Activated T-cell treated with anti-CD3 and anti-CD28 coated beads, Interleukin-2, amount 50 U/mL, for 24 hours (primary cell): ENCODE results near the gene TOB1.
"Not testable (repeated sequence)": the region's sequence is repeated elsewhere in the genome, so short reads cannot be mapped to it uniquely, and the experiment has no call there.

Experiments used
- DNase-seq: peaks from one replicate; pipeline ENCODE4 v3.0.0-alpha.2; 2020
- H3K27ac Mint-ChIP-seq: 2 replicates; pipeline ENCODE4 v1.8.0; 2020; ENCODE audit warnings: mild to moderate bottlenecking, mixed read lengths
- H3K27me3 Mint-ChIP-seq: 2 replicates; pipeline ENCODE4 v1.8.0; 2020; ENCODE audit warnings: mixed read lengths
- H3K36me3 Mint-ChIP-seq: 2 replicates; pipeline ENCODE4 v1.8.0; 2020; ENCODE audit warnings: low read depth, mixed read lengths
- H3K4me1 Mint-ChIP-seq: 2 replicates; pipeline ENCODE4 v1.8.0; 2020; ENCODE audit warnings: low read depth, mixed read lengths
- H3K4me3 Mint-ChIP-seq: 2 replicates; pipeline ENCODE4 v1.8.0; 2020; ENCODE audit warnings: mild to moderate bottlenecking, moderate library complexity, mixed read lengths
- H3K9me3 Mint-ChIP-seq: 2 replicates; pipeline ENCODE4 v1.8.0; 2020; ENCODE audit warnings: mixed read lengths

TOB1 gene

DNA sequence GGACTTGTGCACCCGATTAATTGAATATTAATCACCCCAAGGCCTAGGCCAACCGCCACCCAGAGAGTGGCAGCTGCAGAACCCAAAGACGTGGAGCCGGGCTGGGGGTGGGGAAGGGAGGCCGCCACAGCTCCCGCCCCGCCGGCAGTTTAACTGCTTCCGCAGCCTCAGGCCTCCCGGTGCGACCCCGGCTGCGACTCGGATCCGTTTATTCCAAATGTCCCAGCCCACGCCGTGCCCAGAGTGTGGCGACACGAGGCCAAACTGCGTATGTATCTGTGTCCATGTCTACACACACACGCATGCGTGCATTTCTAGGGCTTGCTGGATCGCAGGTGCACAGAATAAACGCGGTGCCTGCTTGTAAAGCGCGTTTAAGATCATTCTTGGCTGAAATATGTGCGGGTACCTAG, 802 bp upstream of the TOB1 start:
- Mint-ChIP-seq H3K27ac (peak overlapping the region; percentile 98), H3K36me3 (peaks cover 31% of the 10 kb centered on the region), H3K27me3 (no peaks in the 10 kb centered on the region), H3K4me1 (peaks cover 53% of the 10 kb centered on the region), H3K4me3 (peak overlapping the region; percentile 85), H3K9me3 (no peaks in the 10 kb centered on the region)
- DNase-seq: peak; percentile 83

DNA sequence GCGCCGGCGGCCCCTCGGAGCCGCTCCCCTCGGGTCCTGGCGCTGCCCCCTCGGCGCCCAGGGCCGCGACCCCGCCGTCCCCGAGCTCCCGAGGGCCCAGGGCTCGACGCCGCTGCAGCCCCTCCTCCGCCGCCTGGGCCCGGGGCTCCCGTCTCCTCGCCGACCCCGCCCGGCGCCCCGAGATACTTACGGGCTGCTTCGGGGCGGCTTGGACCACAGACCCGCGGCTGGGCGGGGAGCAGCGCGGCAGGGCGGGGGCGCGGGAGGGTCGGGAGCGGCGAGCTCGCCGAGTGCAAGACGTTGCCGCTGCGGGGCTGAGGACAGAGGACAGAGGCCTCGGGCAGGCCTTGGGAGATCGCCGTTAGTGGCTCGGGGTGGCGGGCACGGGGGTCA, 290 bp downstream of the TOB1 start:
- Mint-ChIP-seq H3K4me1 (peaks cover 51% of the 10 kb centered on the region), H3K9me3 (no peaks in the 10 kb centered on the region), H3K4me3 (peak overlapping the region; percentile 85), H3K27me3 (no peaks in the 10 kb centered on the region), H3K36me3 (peaks cover 40% of the 10 kb centered on the region), H3K27ac (peak overlapping the region; percentile 98)
- DNase-seq: no peak

DNA sequence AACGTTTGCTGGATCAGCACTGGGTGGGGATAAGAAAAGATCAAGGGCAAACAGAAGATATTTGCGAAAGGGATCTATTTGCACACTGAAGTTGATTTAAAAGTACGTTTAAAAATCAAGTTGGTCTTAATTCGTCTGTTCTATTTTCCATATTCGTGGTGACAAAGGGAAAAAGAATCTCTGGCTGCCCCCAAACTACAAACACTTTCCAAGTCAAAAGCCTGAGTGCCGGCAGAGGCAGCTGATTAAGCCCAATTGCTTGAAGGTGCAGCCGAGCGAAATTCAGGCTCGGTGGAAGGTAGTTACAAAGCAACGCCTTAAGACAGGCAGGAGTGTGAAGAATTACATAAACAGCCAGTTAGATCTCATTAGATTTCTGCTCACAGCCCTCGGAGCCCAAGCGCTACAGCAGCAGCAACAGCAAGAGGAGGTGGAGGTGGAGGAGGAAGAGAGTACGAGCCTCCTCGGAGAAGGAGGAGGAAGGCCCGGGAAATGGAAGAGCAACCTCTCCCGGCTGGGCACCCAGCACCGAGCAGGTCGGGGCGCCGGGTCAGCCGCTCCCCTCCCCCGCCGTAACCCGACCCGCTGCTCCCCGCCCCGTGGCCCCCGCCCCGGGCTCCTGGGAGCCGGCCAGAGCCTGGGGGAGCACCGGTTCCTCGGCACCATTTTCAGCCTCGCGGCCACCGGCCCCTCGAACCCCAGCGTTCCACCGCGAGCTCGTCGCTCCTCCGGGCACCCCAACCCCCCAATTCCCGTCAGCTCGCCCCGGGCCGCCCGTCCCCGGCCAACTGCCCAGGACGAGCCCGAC, 890 bp downstream of the TOB1 start:
- peak; percentile 69 for DNase-seq
- H3K4me3 Mint-ChIP-seq: peak overlapping the region; percentile 94
- no peaks in the 10 kb centered on the region for H3K27me3 Mint-ChIP-seq
- H3K9me3 Mint-ChIP-seq: no peaks in the 10 kb centered on the region
- peaks cover 41% of the 10 kb centered on the region for H3K36me3 Mint-ChIP-seq
- peak overlapping the region; percentile 98 for H3K27ac Mint-ChIP-seq
- peaks cover 51% of the 10 kb centered on the region for H3K4me1 Mint-ChIP-seq

DNA sequence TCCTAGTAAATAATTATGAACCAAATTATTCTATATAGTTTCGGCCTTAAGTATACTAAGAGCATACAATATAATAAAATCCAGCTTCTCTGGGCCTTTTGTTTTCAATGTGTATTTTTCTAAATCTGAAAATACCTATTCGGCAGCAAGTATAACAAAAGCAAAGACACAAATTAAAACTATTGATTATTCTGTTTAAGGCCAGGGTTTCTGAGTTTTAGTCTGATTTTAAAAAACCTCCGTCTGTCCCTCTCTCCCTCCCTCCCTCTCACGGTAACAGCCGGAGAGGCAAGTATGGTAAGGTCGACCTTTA, 1.5 kb downstream of the TOB1 start:
- Mint-ChIP-seq H3K36me3 (peaks cover 41% of the 10 kb centered on the region), H3K27ac (peak overlapping the region; percentile 98), H3K4me3 (peak overlapping the region; percentile 94), H3K4me1 (peaks cover 48% of the 10 kb centered on the region), H3K27me3 (no peaks in the 10 kb centered on the region), H3K9me3 (no peaks in the 10 kb centered on the region)
- DNase-seq: no peak

DNA sequence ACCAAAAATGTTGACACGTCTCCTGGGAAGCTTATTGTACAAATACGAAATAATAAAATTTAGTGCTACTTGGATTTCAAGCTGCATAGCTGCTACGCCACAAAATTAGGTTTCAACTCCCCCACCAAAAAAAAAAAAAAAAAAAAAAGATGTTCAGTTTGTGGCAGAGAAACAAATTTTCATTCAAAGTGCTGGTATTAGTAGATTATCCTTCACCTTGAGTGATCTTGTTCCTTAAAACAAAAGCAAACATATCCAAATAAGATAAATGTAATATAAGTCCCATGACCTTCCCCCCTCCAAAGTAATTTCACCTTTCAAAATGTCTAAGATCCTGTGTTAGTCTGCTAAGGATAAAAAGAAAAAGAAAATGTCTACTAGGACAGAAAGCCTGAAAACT, 2.2 kb downstream of the TOB1 start:
- peaks cover 47% of the 10 kb centered on the region for H3K4me1 Mint-ChIP-seq
- peak overlapping the region; percentile 94 for H3K4me3 Mint-ChIP-seq
- DNase-seq: no peak
- H3K27me3 Mint-ChIP-seq: no peaks in the 10 kb centered on the region
- H3K27ac Mint-ChIP-seq: peak overlapping the region; percentile 98
- no peaks in the 10 kb centered on the region for H3K9me3 Mint-ChIP-seq
- H3K36me3 Mint-ChIP-seq: peaks cover 41% of the 10 kb centered on the region

DNA sequence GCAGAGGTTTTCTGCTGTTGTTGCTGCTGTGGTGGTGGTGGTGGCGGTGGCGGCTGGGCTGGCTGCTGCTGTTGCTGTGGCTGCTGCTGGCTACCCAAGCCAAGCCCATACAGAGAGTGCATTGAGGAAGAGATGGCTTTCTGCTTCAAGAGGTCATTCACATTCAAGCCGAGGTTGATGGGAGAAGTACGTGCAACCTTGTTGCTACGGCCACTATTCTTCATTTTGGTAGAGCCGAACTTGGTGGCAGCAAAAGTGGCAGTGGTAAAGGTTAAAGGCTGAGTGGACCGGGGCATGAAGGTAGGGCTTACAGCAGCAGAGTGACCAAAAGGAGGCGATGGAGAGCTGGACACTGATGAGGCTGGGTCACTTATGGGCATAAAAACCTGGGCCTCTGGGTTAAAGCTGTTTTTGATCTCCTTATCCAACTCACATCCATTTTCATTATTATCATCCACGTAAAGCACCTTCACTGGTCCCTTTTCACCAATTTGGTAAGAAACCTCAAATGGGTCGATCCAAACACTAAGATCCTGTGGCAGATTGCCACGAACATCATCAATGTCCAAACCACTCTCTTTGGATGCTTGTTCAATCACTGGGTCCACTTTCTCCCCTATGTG, 2.8 kb downstream of the TOB1 start:
- H3K4me3 Mint-ChIP-seq: peak overlapping the region; percentile 94
- peaks cover 42% of the 10 kb centered on the region for H3K4me1 Mint-ChIP-seq
- DNase-seq: no peak
- peak overlapping the region; percentile 71 for H3K27ac Mint-ChIP-seq
- no peaks in the 10 kb centered on the region for H3K9me3 Mint-ChIP-seq
- peaks cover 41% of the 10 kb centered on the region for H3K36me3 Mint-ChIP-seq
- no peaks in the 10 kb centered on the region for H3K27me3 Mint-ChIP-seq

DNA sequence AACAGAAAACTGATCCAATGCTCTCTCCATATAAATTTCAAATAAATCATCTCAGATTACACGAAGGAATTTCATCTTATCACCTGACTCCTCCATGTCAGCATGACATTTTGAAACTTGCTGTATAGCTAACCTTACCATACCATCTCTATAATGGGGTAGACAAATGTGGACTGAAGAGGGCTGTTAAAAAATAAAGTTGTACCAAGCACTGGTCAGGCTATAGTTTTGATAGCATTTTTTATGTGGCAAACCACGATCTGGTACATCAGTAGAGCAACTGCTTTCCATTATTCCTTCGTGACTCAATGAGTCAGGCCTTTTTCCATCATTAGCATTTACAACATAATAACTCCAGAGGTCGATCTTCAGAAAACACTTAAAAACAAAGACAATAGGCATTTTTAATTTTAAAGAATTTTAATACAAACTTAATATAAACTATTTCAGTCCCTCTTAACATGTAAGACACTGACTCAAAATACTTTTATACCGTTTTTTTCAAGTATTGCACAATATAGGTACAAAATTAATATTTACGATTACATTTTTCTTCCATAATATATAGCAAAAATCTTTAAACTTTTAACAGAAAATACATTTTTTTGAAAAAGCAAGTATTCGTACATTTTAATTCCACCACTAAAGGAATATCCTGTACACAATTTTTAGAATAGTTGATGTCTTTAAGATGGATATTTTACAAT, 4.2 kb downstream of the TOB1 start:
- H3K9me3 Mint-ChIP-seq: no peaks in the 10 kb centered on the region
- no peak overlapping the region for H3K4me3 Mint-ChIP-seq
- DNase-seq: no peak
- peaks cover 40% of the 10 kb centered on the region for H3K36me3 Mint-ChIP-seq
- peak overlapping the region; percentile 60 for H3K27ac Mint-ChIP-seq
- H3K27me3 Mint-ChIP-seq: no peaks in the 10 kb centered on the region
- H3K4me1 Mint-ChIP-seq: peaks cover 30% of the 10 kb centered on the region

DNA sequence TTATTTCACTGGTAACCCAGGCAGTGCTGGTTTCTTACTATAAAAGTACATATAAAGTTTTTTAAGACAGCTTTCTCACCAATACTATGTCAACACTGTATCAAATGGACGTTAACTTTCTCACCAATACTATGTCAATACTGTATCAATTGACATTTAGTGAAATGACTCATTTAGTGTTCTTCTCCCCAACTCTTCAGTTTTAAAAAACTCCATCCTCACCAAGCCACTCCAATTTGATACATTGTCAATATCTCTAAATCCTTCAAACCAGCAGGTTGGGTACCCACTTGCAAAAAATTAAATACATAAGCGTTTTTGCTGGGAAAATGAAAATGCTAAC, 4.8 kb downstream of the TOB1 start:
- peak overlapping the region; percentile 60 for H3K27ac Mint-ChIP-seq
- peaks cover 30% of the 10 kb centered on the region for H3K4me1 Mint-ChIP-seq
- H3K9me3 Mint-ChIP-seq: no peaks in the 10 kb centered on the region
- no peak overlapping the region for H3K4me3 Mint-ChIP-seq
- peaks cover 37% of the 10 kb centered on the region for H3K36me3 Mint-ChIP-seq
- H3K27me3 Mint-ChIP-seq: no peaks in the 10 kb centered on the region
- DNase-seq: no peak

DNA sequence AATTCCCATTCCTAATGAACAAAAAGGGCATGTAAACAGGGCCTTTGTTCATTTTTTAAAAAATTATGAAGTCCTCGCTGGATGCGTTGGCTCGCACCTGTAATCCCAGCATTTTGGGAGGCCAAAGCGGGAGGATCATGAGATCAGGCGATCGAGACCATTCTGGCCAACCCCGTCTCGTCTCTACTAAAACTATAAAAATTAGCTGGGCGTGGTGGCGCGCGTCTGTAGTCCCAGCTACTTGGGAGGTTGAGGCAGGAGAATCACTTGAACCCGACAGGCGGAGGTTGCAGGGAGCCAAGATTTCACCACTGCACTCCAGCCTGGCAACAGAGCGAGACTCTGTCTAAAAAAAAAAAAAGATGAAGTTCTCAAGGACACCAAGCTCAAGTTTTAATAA, 6.4 kb downstream of the TOB1 start:
- not testable (repeated sequence) for H3K27ac Mint-ChIP-seq, H3K4me3 Mint-ChIP-seq

DNA sequence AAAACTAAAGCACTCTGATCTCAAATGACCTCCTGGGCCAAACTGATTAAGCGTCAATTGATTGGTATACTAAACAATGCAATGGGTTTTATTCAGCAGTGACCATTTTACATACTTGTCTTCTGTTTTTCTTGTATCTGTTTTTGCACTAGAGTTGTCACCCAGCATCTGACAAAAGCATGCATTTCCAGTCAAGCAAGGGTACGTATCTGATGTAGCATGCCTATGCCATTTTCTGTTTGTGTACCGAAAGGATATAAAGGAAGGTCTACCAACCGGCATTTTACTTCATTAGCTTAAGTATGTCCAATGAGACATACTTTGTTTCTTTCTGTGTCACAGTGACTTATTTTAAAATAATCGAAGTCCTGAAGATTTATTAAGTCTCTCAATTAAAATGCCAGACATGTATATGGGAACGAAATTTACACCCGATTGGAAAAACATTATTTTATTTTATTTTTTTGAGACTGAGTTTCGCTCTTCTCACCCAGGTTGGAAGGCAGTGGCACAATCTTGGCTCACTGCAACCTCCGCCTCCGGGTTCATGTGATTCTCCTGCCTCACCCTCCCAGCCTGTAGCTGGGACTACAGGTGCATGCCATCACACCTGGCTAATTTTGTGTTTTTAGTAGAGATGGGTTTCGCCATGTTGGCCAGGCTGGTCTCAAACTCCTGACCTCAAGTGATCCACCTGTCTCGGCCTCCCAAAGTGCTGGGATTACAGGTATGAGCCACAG, 7.5 kb downstream of the TOB1 start:
- DNase-seq: no peak
- peaks cover 25% of the 10 kb centered on the region for H3K36me3 Mint-ChIP-seq
- H3K4me1 Mint-ChIP-seq: peaks cover 17% of the 10 kb centered on the region
- H3K4me3 Mint-ChIP-seq: no peak overlapping the region
- H3K27me3 Mint-ChIP-seq: no peaks in the 10 kb centered on the region
- H3K27ac Mint-ChIP-seq: no peak overlapping the region
- no peaks in the 10 kb centered on the region for H3K9me3 Mint-ChIP-seq

More for the DNA sequence above, 6.4 kb downstream of the TOB1 start:
- Mint-ChIP-seq H3K36me3 (peaks cover 30% of the 10 kb centered on the region), H3K4me1 (peaks cover 27% of the 10 kb centered on the region)
- not testable (repeated sequence) for DNase-seq, H3K27me3 Mint-ChIP-seq, H3K9me3 Mint-ChIP-seq

DNA sequence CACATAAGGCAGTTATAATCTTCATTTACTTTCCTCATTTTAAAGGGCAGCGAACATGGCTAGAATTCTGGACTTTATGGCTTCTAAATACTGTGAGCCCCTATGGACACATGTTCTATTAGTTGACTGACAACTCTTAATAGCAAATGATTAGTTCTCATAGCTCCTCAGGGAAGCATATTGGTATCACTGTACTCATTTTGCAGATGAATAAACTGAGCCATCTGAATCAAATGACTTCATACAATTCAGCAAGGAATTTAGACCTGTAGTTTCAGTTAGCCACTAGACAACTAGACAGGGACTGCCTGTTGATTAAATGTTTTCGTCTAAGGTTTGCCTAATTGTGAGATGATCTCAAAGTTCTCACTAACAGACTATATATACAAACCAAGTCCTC, 9.7 kb downstream of the TOB1 start:
- Mint-ChIP-seq H3K4me3 (no peak overlapping the region), H3K27ac (no peak overlapping the region), H3K4me1 (peaks cover 16% of the 10 kb centered on the region), H3K27me3 (no peaks in the 10 kb centered on the region), H3K36me3 (peaks cover 5% of the 10 kb centered on the region), H3K9me3 (no peaks in the 10 kb centered on the region)
- no peak for DNase-seq

DNA sequence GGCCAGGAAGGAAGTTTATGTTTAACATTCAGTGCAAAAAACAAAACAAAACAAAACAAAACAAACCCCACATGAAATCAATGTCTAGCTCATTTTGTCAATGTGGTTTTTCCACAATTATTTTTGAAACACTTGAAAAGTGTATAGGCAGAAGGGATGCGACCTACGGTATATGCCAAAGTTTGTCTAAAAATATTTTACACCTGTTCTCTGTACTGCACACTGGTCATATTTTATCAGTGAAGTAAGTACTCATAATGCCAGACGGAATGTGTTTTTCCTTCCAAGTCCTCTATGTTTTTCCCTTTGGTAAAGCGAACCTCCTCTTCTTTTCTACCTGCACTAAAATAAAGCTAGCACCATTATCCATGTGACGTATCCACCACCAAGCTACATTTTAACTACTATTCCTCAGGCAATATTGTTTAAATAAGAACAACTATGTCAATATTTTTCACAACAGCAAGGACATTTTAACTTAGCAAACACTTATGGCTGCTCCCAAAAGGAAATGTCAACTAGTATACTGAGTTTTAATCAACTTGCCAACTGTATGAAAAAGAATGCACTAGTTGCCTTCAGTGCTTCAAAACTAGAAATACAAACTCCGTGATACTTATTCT, 10.3 kb downstream of the TOB1 start:
- no peaks in the 10 kb centered on the region for H3K27me3 Mint-ChIP-seq

DNA sequence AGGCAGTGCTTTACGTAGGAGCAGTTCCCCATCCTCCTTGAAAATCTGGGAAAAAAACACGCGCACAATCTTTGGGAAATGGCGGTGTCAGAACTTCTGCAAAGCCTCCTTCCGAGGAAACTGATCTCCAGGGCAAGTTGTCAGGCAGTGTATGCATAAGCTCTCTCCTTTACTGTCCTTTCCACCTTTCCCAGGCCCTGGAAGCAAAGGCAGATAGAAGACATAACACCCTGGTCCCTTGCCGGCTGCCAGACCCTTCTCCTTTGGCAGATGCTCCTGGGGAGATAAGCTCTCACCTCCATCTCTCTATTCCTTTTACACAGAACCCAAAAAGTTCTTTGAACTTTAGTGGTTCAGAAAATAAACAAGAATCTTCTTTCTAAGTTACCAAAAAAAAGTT, 12.4 kb downstream of the TOB1 start:
- H3K4me1 Mint-ChIP-seq: peaks cover 14% of the 10 kb centered on the region
- no peak overlapping the region for H3K27ac Mint-ChIP-seq

More for the DNA sequence above, 10.3 kb downstream of the TOB1 start:
- no peaks in the 10 kb centered on the region for H3K9me3 Mint-ChIP-seq
- H3K36me3 Mint-ChIP-seq: peaks cover under 1% of the 10 kb centered on the region
- no peak overlapping the region for H3K27ac Mint-ChIP-seq
- no peak overlapping the region for H3K4me3 Mint-ChIP-seq
- peaks cover 14% of the 10 kb centered on the region for H3K4me1 Mint-ChIP-seq
- no peak for DNase-seq

DNA sequence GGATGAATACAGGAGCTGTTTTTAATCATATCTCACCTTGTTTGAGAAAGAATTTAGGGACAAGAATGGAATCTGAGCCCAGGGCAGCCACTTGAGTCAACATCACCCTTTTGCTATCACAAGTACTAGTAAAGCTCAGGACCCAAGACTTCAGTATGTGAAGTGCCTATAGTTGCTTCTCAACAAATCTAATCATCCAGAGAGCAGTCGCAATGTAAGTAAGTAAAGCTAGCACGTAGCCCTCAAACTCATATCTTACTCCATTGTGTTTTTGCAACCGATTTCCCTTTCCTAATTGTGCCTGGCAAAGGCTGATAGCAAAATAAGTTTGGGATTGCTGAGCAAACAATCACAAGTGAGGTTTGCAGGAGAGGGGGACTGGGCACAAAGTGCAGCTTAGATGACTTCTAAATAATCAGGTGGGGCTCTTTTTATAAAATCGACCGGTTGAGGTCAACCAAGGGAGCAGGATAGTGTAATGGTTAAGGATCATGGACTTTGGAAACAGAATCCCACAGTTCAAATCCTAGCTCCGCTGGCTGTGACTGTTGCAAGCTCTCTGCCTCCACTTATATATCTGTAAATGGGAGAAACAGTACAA, 13.0 kb downstream of the TOB1 start:
- no peaks in the 10 kb centered on the region for H3K27me3 Mint-ChIP-seq

More for the DNA sequence above, 12.4 kb downstream of the TOB1 start:
- Mint-ChIP-seq H3K36me3 (no peaks in the 10 kb centered on the region), H3K9me3 (no peaks in the 10 kb centered on the region), H3K27me3 (no peaks in the 10 kb centered on the region), H3K4me3 (no peak overlapping the region)
- DNase-seq: no peak

More for the DNA sequence above, 13.0 kb downstream of the TOB1 start:
- no peaks in the 10 kb centered on the region for H3K9me3 Mint-ChIP-seq
- H3K4me1 Mint-ChIP-seq: peaks cover 14% of the 10 kb centered on the region
- H3K36me3 Mint-ChIP-seq: no peaks in the 10 kb centered on the region
- H3K4me3 Mint-ChIP-seq: no peak overlapping the region
- H3K27ac Mint-ChIP-seq: peak overlapping the region; percentile 88
- DNase-seq: no peak
